Upper lobe of right lung (tissue), 1 donor: Measurements from ENCODE around the gene CCDC12. TPM values are rescaled to one million over a fixed set of nuclear protein-coding genes. Genes with fewer than 3 reads are reported as not detected.

Experiments used
- ATAC-seq: fragments of 200-7000 bp; cut with Tn5 transposase; one replicate; pipeline ENCODE4 v1.9.1; 2020; ENCODE audit warnings: mild to moderate bottlenecking, moderate library complexity
- DNase-seq: peaks from one replicate; pipeline ENCODE4 v3.0.0-alpha.2; 2020
- H3K27ac ChIP-seq: fragments of 200-600 bp; one replicate; pipeline ENCODE4 v1.8.0; 2022
- H3K27me3 ChIP-seq: fragments of 200-600 bp; one replicate; pipeline ENCODE4 v1.8.0; 2022; ENCODE audit warnings: mild to moderate bottlenecking
- H3K36me3 ChIP-seq: fragments of 200-600 bp; one replicate; pipeline ENCODE4 v1.8.0; 2022
- H3K4me1 ChIP-seq: fragments of 200-600 bp; one replicate; pipeline ENCODE4 v1.8.0; 2022
- H3K4me3 ChIP-seq: fragments of 200-600 bp; one replicate; pipeline ENCODE4 v1.8.0; 2022; ENCODE audit warnings: mild to moderate bottlenecking
- H3K9me3 ChIP-seq: fragments of 200-600 bp; one replicate; pipeline ENCODE4 v1.8.0; 2022
- intact Hi-C: fragments of 100-400 bp; cut with DNase I; formaldehyde crosslinking; loops from one replicate; pipeline ENCODE4 v1.11.0; 2022
- total RNA-seq: library from RNA; stranded (reverse); fragmentation: NEBNext Ultra II Directional; extraction: Animal tissue kit (Norgen Biotek cat#: 25700); gene quantifications from one replicate; pipeline ENCODE4 v1.2.1, GENCODE V29; 2021
- TF ChIP-seq, protein P1 (sequence below): fragments of 200-600 bp; IDR thresholded peaks from one replicate; pipeline ENCODE4 v1.8.0; 2022; ENCODE audit warnings: antibody characterized with exemption
- donor health status: DM: no; HTN: yes; CAD: no; lungs with severe emphysema.

Gene CCDC12
- total RNA-seq, 1 donor from 2014 or later: 42.1 TPM

DNA sequence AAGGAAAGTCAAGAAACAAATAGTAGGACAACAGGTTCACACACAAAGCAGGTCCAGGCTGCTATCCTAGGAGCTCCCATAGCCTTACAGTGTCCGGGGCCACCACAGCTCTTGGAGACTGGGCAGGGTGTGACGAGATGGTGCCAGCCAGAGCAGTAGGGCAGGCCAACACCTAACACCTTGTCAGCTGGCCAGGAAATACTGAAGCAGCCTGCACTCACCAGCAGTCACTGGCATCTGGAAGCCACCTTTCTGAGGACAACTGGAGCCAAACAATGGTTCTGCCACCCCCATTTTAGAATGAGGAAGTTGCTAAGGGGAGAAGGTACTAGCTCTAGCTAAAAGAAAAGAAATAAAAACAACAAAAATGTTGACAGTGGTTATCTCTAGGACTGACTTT is 47.2 kb downstream of the CCDC12 start:
- DNase-seq (peak; percentile 73), ATAC-seq (peak; percentile 31)
- intact Hi-C loops: no loop called here
- H3K4me1 ChIP-seq: peaks cover 86% of the 10 kb centered on the region
- peak overlapping the region; percentile 68 for H3K27ac ChIP-seq
- TF ChIP-seq, protein P1, sequence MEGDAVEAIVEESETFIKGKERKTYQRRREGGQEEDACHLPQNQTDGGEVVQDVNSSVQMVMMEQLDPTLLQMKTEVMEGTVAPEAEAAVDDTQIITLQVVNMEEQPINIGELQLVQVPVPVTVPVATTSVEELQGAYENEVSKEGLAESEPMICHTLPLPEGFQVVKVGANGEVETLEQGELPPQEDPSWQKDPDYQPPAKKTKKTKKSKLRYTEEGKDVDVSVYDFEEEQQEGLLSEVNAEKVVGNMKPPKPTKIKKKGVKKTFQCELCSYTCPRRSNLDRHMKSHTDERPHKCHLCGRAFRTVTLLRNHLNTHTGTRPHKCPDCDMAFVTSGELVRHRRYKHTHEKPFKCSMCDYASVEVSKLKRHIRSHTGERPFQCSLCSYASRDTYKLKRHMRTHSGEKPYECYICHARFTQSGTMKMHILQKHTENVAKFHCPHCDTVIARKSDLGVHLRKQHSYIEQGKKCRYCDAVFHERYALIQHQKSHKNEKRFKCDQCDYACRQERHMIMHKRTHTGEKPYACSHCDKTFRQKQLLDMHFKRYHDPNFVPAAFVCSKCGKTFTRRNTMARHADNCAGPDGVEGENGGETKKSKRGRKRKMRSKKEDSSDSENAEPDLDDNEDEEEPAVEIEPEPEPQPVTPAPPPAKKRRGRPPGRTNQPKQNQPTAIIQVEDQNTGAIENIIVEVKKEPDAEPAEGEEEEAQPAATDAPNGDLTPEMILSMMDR: no peak
- H3K27me3 ChIP-seq: no peaks in the 10 kb centered on the region
- no peaks in the 10 kb centered on the region for H3K9me3 ChIP-seq
- H3K36me3 ChIP-seq: peaks cover 26% of the 10 kb centered on the region
- no peak overlapping the region for H3K4me3 ChIP-seq

DNA sequence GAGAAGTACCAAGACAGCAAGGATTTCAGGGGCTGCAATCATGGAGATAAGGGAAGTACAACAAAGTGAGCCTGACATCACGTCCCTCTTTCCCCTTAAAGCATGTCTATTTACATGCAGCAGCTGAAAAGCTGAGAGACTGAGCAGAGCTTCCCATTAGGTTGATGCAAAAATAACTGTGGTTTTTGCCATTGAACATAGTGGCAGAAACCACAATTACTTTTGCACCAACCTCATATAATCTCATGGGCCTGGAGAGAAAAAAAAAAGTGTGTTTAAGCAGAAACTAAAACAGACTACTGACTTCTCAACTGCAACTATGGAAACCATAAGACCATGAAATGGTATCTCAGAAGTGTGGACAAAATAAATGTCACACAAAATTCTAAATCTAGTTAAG is 48.3 kb downstream of the CCDC12 start:
- Histone ChIP-seq H3K4me1 (peaks cover 77% of the 10 kb centered on the region), H3K4me3 (no peak overlapping the region), H3K9me3 (no peaks in the 10 kb centered on the region), H3K27ac (peak overlapping the region; percentile 51), H3K36me3 (peaks cover 36% of the 10 kb centered on the region), H3K27me3 (no peaks in the 10 kb centered on the region)
- TF ChIP-seq, protein P1: no peak
- intact Hi-C loops: no loop called here
- ATAC-seq: no peak
- no peak for DNase-seq

DNA sequence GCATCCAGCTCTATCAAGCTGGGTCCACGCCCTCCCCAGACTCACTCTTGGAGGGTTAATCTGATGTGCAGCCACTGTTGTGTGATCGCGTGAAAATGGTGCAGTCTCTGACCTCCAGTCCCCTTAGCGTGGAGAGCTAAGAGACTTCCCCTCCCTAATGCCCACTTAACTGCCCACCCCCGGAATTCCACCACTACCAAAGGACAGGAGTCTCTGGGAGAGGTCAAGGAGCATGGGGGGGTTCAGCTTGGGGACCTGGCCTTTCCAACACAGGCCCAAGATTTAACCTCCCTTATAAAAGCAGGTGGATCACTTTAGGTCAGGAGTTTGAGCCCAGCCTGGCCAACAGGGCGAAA is 48.8 kb downstream of the CCDC12 start:
- DNase-seq (no peak), ATAC-seq (no peak)
- H3K4me1 ChIP-seq: peaks cover 71% of the 10 kb centered on the region
- H3K36me3 ChIP-seq: peaks cover 42% of the 10 kb centered on the region
- intact Hi-C loops: no loop called here
- peak overlapping the region; percentile 51 for H3K27ac ChIP-seq
- no peak overlapping the region for H3K4me3 ChIP-seq
- H3K9me3 ChIP-seq: no peaks in the 10 kb centered on the region
- TF ChIP-seq, protein P1: no peak
- H3K27me3 ChIP-seq: no peaks in the 10 kb centered on the region

DNA sequence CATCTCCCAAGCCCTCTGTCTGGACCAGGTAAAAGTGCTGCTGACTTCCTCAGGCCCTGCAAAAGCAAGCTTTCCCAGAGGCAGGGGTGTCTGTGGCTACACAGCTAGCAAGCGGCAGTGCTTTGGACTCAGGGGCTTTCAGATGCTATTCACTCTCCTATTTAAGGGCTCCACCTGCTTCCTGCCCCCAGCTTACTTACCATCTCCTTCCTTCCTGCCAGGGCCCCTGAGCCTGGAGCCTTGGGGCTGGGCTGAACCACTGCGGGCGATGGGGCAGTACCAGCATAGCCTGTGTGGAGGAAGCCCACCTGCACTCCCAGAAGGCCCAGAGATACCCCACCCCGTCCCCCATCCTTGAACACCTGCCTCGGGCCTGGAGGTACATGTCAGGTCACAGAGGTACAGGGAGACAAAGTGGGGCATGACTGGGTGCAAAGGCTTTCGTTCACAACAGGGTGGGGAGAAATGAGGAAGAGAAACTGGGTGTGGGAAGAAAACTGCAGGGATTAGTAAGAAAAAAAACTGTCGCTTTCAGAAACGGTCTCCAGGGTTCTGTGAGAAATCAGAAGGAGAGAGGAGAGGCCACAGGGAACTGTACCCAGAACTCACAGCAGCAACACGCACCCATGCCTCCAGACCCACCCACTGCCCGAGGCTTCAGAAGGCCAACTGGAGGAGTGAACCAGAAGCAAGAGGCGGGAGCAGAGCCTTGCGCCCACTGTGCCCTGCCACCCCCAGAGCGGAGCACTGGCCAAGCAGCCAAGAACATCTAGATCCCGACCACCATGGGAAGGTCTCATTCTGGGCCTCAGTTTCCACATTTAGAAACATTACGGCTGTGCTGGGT is 49.5 kb downstream of the CCDC12 start:
- Histone ChIP-seq H3K9me3 (no peaks in the 10 kb centered on the region), H3K27ac (peak overlapping the region; percentile 51), H3K36me3 (peaks cover 48% of the 10 kb centered on the region), H3K4me3 (no peak overlapping the region), H3K4me1 (peaks cover 65% of the 10 kb centered on the region), H3K27me3 (no peaks in the 10 kb centered on the region)
- intact Hi-C loops: no loop called here
- TF ChIP-seq, protein P1: no peak
- DNase-seq (peak; percentile 76), ATAC-seq (peak; percentile 40)

DNA sequence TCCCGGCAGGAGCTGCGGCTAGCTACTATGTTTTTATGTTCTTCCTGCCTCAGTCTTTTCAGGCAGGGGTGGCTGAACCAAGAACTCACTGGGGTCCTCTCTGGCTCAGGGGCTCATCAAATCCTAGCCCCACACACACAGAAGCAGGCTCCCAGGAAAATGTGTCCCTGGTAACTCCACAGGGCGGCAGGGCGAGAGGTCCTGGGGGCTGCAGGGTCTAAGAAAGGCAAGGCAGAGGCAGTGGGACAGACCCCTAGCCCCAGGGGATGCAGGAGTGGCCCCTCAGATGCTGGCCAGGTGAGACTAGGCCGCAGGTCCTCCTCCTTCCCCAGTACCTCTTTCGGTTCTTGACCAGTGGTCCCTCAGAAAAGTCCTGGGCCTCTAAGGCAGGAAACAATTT is 50.1 kb downstream of the CCDC12 start:
- H3K4me1 ChIP-seq: peaks cover 59% of the 10 kb centered on the region
- H3K36me3 ChIP-seq: peaks cover 54% of the 10 kb centered on the region
- intact Hi-C loops: no loop called here
- H3K9me3 ChIP-seq: no peaks in the 10 kb centered on the region
- H3K27ac ChIP-seq: peak overlapping the region; percentile 51
- DNase-seq (no peak), ATAC-seq (no peak)
- H3K4me3 ChIP-seq: no peak overlapping the region
- TF ChIP-seq, protein P1: no peak
- no peaks in the 10 kb centered on the region for H3K27me3 ChIP-seq
